Sigmoid colon (tissue), 4 donors: ENCODE results near the gene CLMP.

ENCODE experiments used
- CTCF ChIP-seq, 4 experiments: fragments of 450-650 bp in 3 of 4; fragments of 200-600 bp in 1 of 4; IDR thresholded peaks; one replicate each; pipeline ENCODE4 v1.5.1; 2016 to 2019; ENCODE audit warnings: antibody characterized with exemption in 4 of 4, mild to moderate bottlenecking in 3 of 4, moderate library complexity in 2 of 4
- EP300 ChIP-seq, 4 donors: sonication (generic); formaldehyde crosslinking; IDR thresholded peaks; one replicate each; pipeline ENCODE4 v1.6.1; 2017; ENCODE audit warnings: antibody characterized with exemption in 4 of 4

- no peak for TF ChIP-seq CTCF (IDR thresholded peaks at IDR 0.05)
- TF ChIP-seq EP300 (IDR thresholded peaks at IDR 0.05): peak; percentile 81 to 93 (median 87)
Measured at GRCh38 chr11:123063826-123064657, 131.0 kb downstream of the CLMP start.
